Effector CD4-positive, alpha-beta T cell (primary cell): ENCODE measurements around the gene MZF1.
"Not testable (repeated sequence)": the region's sequence is repeated elsewhere in the genome, so short reads cannot be mapped to it uniquely, and the experiment has no call there.

Experiments used
- DNase-seq: peaks from one replicate; pipeline ENCODE4 v3.0.0-alpha.2; 2020
- total RNA-seq: gene quantifications from one replicate; lab custom pipeline; 2026; lab: John Stamatoyannopoulos, UW

The MZF1 gene
- 42.6 reads per million, percentile 65 among the genes with 10 or more reads in this experiment for total RNA-seq

- DNase-seq: peak; percentile 100
Observed at GRCh38 chr19:58572818-58573657, at the start of gene MZF1. Gene MZF1 (minus strand): TSS chr19:58573335. CDS start chr19:58571389, 1,946 bp downstream.

- not testable (repeated sequence) for DNase-seq
Observed at GRCh38 chr19:58607213-58607612, 34.1 kb upstream of the MZF1 start.

GRCh38 chr19:58606251-58606896, 33.2 kb upstream of the MZF1 start:
- DNase-seq: not testable (repeated sequence)

- no peak for DNase-seq
Observed at GRCh38 chr19:58586133-58586765, 13.1 kb upstream of the MZF1 start.

- no peak for DNase-seq
Observed at GRCh38 chr19:58585442-58586132, 12.5 kb upstream of the MZF1 start.

DNA sequence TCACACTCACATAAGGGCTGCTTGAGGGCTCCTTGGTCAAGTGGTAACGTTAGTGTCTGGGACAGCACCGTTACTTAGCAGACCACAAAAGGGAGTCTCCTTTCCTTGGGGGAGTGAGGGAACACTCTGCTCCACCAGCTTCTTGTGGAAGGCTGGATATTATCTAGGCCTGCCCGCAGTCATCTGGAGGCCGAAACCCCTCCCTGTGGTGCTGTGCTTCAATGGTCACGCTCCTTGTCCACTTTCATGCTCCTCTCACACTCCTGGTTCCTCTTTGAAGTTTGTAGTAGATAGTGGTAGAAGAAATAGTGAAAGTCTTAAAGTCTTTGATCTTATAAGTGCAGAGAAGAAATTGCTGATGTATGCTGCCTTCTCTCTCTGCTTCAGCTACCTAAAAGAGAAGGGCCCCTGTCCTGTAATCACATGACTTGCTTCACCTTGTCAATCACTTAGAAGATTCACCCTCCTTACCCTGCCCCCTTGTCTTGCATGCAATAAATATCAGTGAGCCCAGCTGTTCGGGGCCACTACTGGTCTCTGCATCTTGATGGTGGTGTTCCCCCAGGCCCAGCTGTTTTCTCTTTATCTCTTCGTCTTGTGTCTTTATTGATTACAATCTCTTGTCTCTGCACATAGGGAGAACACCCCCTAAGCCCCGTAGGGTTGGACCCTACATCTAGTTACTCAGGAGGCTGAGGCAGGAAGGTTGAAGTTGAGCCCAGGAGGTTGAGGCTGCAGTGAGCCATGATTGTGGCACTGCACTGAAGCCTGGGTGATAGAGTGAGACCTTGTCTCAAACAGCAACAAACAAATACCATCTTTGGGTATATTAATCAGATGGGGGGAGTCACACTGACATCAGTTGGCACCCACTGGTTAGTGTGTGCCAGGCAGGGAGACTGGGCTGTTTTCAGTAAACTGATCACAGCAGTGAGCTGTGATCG, 11.6 kb upstream of the MZF1 start:
- DNase-seq: no peak

- no peak for DNase-seq
Observed at GRCh38 chr19:58582985-58583384, 9.8 kb upstream of the MZF1 start.

DNA sequence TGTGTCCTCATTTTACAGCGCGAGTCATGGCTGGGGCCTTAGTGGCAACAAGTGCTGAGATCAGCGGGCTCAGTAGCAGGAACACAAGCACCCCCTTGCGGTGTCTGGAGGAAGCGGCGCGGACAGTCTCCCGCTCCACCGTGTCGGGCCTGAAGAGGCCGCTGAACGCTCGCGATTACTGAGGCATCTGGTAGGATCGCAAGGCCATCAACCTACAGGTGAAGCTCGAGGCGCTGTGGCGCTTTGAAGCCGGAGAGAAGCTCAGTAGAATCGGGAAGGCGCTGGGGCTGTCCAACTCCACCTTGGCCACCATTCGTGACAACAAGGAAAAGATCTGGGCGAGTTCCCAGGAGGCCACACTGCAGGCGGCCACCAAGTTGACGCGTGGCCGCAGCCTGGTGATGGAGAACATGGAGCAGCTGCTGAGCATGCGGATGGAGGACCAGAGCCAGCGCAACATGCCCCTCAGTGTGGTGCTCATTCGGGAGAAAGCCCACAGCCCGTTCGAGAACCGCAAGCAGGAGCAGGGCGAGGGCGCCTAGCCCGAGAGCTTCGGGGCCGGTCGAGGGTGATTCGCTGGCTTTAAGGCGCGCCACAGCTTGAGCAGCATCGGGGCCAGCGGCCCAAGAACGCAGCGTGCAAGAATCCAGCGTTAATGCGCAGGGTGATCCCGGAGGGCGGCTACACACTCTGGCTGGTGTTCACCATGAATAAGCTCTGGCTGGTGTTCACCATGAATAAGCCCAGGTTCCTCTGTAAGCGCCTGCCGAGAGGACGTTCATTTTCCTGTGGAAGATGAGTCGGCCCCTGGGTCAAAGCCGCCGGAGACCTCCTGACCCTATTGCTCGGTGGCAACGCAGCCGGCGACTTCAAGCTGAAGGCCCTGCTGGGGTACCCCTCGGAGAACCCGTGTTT, 8.3 kb upstream of the MZF1 start:
- DNase-seq: peak; percentile 86

- DNase-seq: no peak
Observed at GRCh38 chr19:58579473-58580142, 6.5 kb upstream of the MZF1 start.

DNA sequence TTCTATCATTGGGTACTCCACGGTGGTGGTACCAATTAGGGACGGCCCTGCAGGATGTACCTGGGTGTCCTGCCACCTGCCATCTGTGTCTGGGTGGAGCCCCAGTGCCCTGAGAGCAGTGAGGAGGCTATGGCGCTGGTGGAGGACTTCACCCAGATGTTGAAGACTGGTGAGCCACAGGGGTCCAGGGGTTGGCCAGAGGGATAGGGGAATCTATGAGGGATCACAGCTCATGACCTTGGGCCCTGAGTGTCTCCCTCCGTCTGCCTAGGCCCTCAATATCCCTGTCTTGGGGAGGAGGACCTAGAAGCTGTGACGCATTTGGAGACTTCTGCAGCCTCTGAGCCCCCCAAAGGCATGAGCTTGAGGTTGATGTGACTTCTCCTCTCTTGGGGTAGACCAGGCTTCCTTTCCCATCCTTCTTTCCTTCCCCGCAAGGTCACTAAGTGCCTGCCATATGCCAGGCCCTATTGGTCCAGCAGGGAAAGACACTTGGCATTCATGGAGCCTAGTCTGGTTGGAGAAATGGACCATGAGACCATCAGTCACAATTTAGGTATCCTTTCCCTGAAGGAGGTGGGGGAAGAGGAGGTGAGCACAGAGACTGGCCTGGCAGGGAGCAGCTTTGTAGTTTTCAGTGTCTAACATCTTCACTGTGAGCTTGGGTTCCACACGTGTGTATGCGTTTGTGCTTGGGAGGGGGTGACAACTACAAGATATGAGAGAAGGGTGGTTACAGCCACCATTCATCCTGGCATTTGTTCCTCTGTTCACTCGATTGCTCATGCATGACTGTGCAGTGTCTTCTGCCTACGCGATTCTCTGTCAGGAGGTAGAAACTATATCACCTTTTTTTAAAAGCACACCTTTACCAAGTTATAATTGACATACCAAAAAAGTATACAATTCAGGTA, 5.1 kb upstream of the MZF1 start:
- no peak for DNase-seq

GRCh38 chr19:58577581-58577980, 4.4 kb upstream of the MZF1 start:
- not testable (repeated sequence) for DNase-seq

DNA sequence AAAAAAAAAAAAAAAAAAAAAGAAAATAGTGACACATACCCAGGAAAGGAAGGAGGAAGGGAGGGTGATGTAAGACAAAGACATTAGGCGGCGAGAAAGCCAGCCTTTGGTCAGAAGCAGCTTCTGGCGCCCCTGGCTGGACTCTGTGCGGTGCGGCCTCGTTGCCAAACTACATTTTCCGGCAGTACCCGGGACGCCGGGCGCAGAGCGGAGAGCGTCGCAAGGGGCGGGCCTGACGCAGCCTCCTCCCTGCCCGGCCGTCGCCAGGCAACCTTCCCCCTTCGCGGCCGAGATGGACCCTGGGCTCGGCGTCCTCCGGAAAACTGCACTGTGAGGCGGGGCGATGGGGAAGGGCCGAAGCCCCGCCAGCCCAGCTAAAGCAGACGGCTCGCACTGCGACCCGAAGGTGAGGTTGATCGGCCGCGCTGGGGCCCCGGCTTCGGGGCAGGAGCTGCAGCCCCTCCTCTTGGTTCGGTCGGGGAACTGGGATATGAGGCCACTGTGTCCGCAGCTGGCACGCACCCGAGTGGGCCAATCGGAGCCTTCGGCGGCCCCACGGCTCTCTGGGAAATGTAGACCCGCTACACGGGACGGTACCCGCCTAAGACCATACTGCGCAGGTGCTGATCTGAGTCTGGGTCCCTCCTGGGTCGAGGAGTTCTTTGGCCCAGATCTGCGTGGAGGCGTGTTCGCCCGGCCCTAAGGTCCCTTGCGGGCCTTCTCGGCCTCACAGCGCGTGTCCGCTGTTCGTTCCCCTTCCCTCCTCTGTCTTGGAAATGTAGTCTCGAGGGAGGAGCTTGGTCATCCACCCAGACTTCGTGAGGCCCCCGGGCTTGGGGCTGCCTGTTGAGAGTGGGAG, 2.3 kb upstream of the MZF1 start:
- peak; percentile 66 for DNase-seq

- DNase-seq: no peak
Observed at GRCh38 chr19:58573658-58574164, 576 bp upstream of the MZF1 start.

DNA sequence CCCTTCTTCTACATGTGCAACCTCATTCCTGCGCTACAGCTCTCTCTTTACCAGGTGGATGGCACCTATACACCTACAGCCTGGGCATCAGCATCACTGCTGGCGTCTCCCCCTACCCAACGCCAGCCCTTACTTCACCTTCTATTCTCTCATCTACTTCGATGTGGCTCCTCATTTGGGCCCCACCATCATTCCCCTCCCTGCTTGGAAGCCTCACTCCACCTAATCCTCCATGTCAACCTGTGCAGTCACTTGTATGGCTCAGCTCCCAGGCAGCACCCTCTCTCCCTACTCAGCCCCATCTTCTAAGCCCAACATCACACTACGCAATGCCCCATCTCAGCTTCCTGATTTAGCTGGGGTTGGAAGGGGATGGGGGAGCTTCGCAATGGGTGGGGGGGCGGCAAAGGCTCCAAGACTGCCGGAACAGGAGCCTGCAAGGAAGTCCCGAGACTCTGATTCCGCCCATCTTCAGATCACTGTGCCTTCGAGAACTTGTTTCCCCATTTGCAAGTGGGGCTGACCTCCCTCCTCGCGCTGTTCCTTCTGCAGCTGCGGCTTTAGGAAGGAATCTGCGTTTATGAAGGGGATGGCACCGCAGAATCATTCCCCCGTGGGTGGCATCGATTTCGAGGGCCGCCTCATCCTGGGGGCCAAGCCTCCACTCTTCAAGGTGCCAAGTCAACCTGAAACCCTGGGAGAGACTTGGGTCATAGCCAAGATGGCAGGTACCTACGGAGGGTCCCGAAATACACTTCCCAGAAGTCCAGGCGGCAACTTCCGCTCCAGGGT, 913 bp downstream of the MZF1 start:
- DNase-seq: no peak

- DNase-seq: no peak
Observed at GRCh38 chr19:58571575-58571947, 1.6 kb downstream of the MZF1 start.

DNA sequence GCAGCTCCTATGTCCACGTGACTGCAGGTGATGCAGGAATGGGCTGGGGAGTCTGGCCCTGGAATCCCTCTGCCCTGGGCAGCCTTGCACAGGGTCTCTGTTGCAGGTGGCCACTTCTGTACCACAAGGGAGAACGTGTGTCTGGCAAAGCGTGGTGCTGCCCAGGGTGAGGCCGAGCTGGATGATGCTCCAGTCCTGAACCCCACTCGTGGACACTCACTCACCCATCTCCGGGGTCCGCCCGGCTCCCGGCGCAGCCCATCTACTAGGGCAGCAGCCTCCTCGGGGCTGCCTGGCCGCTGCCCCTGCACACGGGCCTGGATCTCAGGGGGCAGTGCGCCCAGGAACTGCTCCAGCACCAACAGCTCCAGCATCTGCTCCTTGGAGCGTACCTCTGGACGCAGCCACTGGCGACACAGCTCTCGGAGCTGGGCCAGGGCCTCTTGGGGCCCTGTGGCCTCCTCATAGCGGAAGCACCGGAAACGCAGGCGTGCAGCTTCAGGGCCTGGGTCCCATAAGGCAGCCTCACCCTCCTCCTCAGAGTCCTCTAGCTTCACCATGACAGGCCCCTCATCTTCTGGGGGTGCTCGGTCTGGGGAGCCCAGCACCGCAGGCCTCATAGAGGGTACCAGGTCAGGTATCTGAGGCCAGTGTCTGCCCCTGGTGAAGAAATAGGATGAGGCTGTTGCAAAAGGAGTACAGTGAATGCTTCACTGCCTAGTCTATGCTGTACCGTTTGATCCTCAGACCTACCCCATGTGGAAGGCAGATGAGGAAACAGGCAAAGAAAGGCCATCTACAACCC, 2.2 kb downstream of the MZF1 start:
- no peak for DNase-seq
